Trophoblast cell (in vitro differentiated cells and primary cell): ENCODE results near the gene DHRS7.

ENCODE experiments used
- DNase-seq, 2 donors: peaks; one replicate each; pipeline ENCODE4 v3.0.0-alpha.2; 2016
- H2AFZ ChIP-seq: 2 replicates; pipeline ENCODE4 v1.6.1; 2013; ENCODE audit warnings: low read length, moderate library complexity, mild to moderate bottlenecking; ENCODE audit not compliant: insufficient read depth, poor library complexity
- H2AK5ac ChIP-seq: 2 replicates; pipeline ENCODE4 v1.6.1; 2013; ENCODE audit warnings: mild to moderate bottlenecking, low read length
- H2BK120ac ChIP-seq: 2 replicates; pipeline ENCODE4 v1.6.1; 2013; ENCODE audit warnings: low read length, mild to moderate bottlenecking, moderate library complexity; ENCODE audit not compliant: insufficient read depth, poor library complexity
- H2BK12ac ChIP-seq: 2 replicates; pipeline ENCODE4 v1.6.1; 2013; ENCODE audit warnings: mild to moderate bottlenecking, low read length, moderate library complexity
- H2BK5ac ChIP-seq: 2 replicates; pipeline ENCODE4 v1.6.1; 2013; ENCODE audit warnings: low read length, low read depth, moderate library complexity, mild to moderate bottlenecking; ENCODE audit not compliant: poor library complexity
- H3K14ac ChIP-seq: 2 replicates; pipeline ENCODE4 v1.6.1; 2013; ENCODE audit warnings: mild to moderate bottlenecking, low read length
- H3K18ac ChIP-seq: 2 replicates; pipeline ENCODE4 v1.6.1; 2013; ENCODE audit warnings: mild to moderate bottlenecking, low read length
- H3K23ac ChIP-seq: 2 replicates; pipeline ENCODE4 v1.6.1; 2013; ENCODE audit warnings: low read length
- H3K27ac ChIP-seq: 2 replicates; pipeline ENCODE4 v1.5.1; 2013; ENCODE audit warnings: low read depth, mild to moderate bottlenecking, inconsistent platforms, low read length, moderate library complexity
- H3K27me3 ChIP-seq: 2 replicates; pipeline ENCODE4 v1.6.1; 2013; ENCODE audit warnings: inconsistent platforms, mild to moderate bottlenecking, low read length, moderate library complexity; ENCODE audit not compliant: insufficient read depth
- H3K36me3 ChIP-seq, 2 experiments: 1 replicate in 1 of 2; 2 replicates in 1 of 2; pipeline ENCODE4 v1.6.1; 2013; ENCODE audit warnings: low read length in 2 of 2, mild to moderate bottlenecking in 2 of 2, moderate library complexity in 1 of 2; ENCODE audit not compliant: insufficient read depth in 2 of 2, control insufficient read depth in 1 of 2
- H3K4ac ChIP-seq: 2 replicates; pipeline ENCODE4 v1.6.1; 2013; ENCODE audit warnings: low read depth, mild to moderate bottlenecking, low read length, moderate library complexity
- H3K4me1 ChIP-seq, 2 experiments: 1 replicate in 1 of 2; 2 replicates in 1 of 2; pipeline ENCODE4 v1.6.1; 2013; ENCODE audit warnings: low read length in 2 of 2, mild to moderate bottlenecking in 2 of 2, moderate library complexity in 1 of 2; ENCODE audit not compliant: insufficient read depth in 2 of 2, control insufficient read depth in 1 of 2
- H3K4me2 ChIP-seq: 2 replicates; pipeline ENCODE4 v1.6.1; 2013; ENCODE audit warnings: inconsistent platforms, mild to moderate bottlenecking, low read length, moderate library complexity
- H3K4me3 ChIP-seq: 2 replicates; pipeline ENCODE4 v1.5.1; 2013; ENCODE audit warnings: mild to moderate bottlenecking, low read depth, low read length, inconsistent platforms
- H3K79me1 ChIP-seq: one replicate; pipeline ENCODE4 v1.6.1; 2013; ENCODE audit warnings: low read length
- H3K79me2 ChIP-seq: 2 replicates; pipeline ENCODE4 v1.6.1; 2013; ENCODE audit warnings: low read length, mild to moderate bottlenecking; ENCODE audit not compliant: control insufficient read depth, insufficient read depth, poor library complexity
- H3K9ac ChIP-seq: 2 replicates; pipeline ENCODE4 v1.6.1; 2013; ENCODE audit warnings: mild to moderate bottlenecking, low read length
- H3K9me3 ChIP-seq: 2 replicates; pipeline ENCODE4 v1.6.1; 2013; ENCODE audit warnings: low read depth, mild to moderate bottlenecking, control low read depth, inconsistent platforms, low read length; ENCODE audit not compliant: insufficient read depth
- H4K12ac ChIP-seq: 2 replicates; pipeline ENCODE4 v1.6.1; 2013; ENCODE audit warnings: low read depth, mild to moderate bottlenecking, low read length, moderate library complexity
- H4K8ac ChIP-seq: 2 replicates; pipeline ENCODE4 v1.6.1; 2013; ENCODE audit warnings: low read depth, mild to moderate bottlenecking, low read length, moderate library complexity
- H4K91ac ChIP-seq: one replicate; pipeline ENCODE4 v1.6.1; 2013; ENCODE audit warnings: low read depth, mild to moderate bottlenecking, low read length, moderate library complexity
- WGBS: extraction: QIAGEN DNeasy Blood & Tissue Kit; methylation state at CpG from one replicate; pipeline ENCODE4 v1.1.7; 2013; ENCODE audit warnings: missing lambda C conversion rate; ENCODE audit not compliant: insufficient read length, insufficient coverage; ENCODE audit errors: extremely low coverage; 5-methylcytosine and 5-hydroxymethylcytosine counted together

DHRS7 gene

DNA sequence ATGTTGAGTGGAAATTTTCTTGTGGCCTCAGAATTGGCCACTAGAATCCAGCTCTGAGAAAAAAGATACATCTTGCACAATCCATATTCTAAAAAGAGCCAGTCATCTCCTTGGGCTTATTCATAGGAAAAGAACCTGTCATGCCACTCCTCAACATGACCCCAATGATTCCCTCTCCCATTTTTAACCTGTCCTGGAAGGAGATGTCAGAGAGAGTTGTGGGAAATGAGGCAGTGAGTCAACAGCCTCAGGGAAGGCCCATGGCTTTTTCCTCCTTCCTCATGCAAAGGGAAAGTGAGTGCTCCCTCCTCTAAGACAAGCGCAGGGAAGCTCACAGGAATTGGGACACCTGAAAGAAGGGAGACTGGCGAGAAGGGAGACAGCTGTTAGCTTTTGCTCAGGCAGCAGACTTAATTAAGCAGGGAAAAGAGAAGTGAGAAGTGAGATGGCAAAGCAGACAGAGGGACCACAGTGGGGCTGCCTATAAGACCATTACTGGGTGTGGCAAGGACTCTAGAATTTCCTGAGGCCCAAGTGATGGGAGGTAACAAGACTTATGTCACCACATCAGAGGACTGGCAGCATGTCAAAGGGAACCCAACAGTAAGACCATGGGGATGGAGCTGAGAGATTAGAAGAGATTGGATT, 10.2 kb upstream of the DHRS7 start:
- no peak overlapping the region for H3K9ac ChIP-seq
- no peak overlapping the region for H3K18ac ChIP-seq
- H3K4ac ChIP-seq = no peak overlapping the region
- no peak overlapping the region for H2BK5ac ChIP-seq
- H2BK12ac ChIP-seq = no peak overlapping the region
- H3K79me1 ChIP-seq = no peaks in the 10 kb centered on the region
- H3K4me1 ChIP-seq = no peaks in the 10 kb centered on the region
- H3K27ac ChIP-seq = no peak overlapping the region
- WGBS = no CpG with 5 or more reads among the region's 2 CpGs
- no peak overlapping the region for H3K4me2 ChIP-seq
- H3K79me2 ChIP-seq = no peaks in the 10 kb centered on the region
- no peak overlapping the region for H3K4me3 ChIP-seq
- no peaks in the 10 kb centered on the region for H3K27me3 ChIP-seq
- no peaks in the 10 kb centered on the region for H3K36me3 ChIP-seq
- peak; percentile 75 to 76 for DNase-seq
- H2AK5ac ChIP-seq = no peak overlapping the region
- no peak overlapping the region for H3K14ac ChIP-seq
- no peak overlapping the region for H4K91ac ChIP-seq
- H3K9me3 ChIP-seq = no peaks in the 10 kb centered on the region
- no peak overlapping the region for H4K8ac ChIP-seq
- no peak overlapping the region for H2BK120ac ChIP-seq
- H4K12ac ChIP-seq = no peak overlapping the region
- H3K23ac ChIP-seq = no peak overlapping the region
- H2AFZ ChIP-seq = no peak overlapping the region

DNA sequence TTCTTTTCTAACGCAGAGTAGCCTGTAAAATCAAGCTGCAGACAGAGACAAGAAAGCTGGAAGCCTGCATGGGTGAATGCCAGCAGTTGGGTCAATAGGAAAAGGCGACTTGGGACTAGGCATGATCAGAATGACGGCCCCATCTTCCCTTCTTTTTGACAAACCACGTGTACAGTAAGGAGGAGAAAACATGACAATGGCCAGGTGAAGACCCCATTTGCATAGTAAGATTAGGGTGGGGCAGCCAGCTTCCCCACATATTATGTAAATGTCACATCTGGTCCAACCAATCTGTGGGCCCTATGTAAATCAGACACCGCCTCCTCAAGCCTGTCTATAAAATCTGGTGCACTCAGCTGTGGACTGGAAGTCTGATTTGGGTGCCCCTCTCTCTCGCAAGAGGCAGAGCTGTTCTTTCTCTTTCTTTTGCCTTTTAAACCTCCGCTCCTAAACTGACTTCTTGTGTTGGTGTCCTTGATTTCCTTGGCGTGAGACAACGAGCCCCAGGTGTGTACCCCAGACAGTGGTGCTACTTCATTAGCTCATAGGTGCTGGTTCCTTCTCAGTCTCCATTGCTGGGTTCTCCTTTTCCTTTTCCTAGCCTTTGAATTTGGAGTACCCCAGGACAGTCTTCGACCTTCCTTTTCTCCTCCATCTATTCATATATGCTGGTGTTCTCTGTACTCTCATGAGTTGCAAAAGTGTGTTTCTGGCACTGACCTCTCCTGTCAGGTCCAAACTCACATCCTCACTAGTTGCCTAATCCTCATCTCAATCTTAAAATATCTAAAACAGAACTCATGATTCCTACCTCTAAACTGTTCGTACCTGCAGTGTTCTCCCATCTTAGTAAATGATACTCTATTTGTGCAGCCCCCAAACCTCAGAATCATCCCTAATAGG, 9.4 kb upstream of the DHRS7 start:
- Histone ChIP-seq H3K27ac (no peak overlapping the region), H3K9ac (no peak overlapping the region), H3K4me3 (no peak overlapping the region), H3K79me2 (no peaks in the 10 kb centered on the region), H2AFZ (no peak overlapping the region), H4K12ac (no peak overlapping the region), H3K4ac (no peak overlapping the region), H4K8ac (no peak overlapping the region), H3K79me1 (no peaks in the 10 kb centered on the region), H3K18ac (no peak overlapping the region), H3K36me3 (no peaks in the 10 kb centered on the region), H2BK12ac (no peak overlapping the region), H2AK5ac (no peak overlapping the region), H3K4me1 (no peaks in the 10 kb centered on the region), H3K23ac (no peak overlapping the region), H2BK120ac (no peak overlapping the region), H2BK5ac (no peak overlapping the region), H3K14ac (no peak overlapping the region), H3K9me3 (no peaks in the 10 kb centered on the region), H3K4me2 (no peak overlapping the region), H4K91ac (no peak overlapping the region), H3K27me3 (no peaks in the 10 kb centered on the region)
- no CpG with 5 or more reads among the region's 11 CpGs for WGBS
- no peak for DNase-seq

DNA sequence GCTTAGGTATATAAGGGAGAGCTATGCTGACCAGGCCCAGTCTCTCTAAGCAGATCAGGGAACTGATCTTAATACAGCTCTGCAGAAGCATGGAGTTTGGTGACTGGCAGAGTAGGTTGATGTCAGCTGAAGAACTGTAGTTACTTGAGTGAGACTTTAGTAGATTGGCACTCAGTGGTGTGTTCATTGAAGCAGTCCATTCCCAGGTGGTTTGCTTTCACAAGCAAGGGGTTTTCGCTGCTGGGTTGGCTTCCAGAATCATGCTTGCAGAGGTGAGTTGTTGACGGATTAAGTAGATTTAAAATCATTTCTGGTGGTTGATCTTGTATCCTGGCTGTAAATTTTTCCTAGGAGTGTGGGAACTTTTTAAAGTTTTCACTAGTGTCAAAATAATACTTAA, 6.5 kb upstream of the DHRS7 start:
- no peaks in the 10 kb centered on the region for H3K9me3 ChIP-seq
- H3K18ac ChIP-seq = no peak overlapping the region
- no peaks in the 10 kb centered on the region for H3K36me3 ChIP-seq
- no peak overlapping the region for H3K9ac ChIP-seq
- no peaks in the 10 kb centered on the region for H3K27me3 ChIP-seq
- H3K4me2 ChIP-seq = no peak overlapping the region
- H3K79me2 ChIP-seq = no peaks in the 10 kb centered on the region
- no peak overlapping the region for H2BK12ac ChIP-seq
- H4K8ac ChIP-seq = no peak overlapping the region
- no peak overlapping the region for H3K27ac ChIP-seq
- no peak overlapping the region for H3K14ac ChIP-seq
- no peak overlapping the region for H4K91ac ChIP-seq
- no peak overlapping the region for H2BK5ac ChIP-seq
- no peak overlapping the region for H3K4me3 ChIP-seq
- H2AFZ ChIP-seq = no peak overlapping the region
- no peak for DNase-seq
- H3K79me1 ChIP-seq = no peaks in the 10 kb centered on the region
- WGBS = no CpG with 5 or more reads among the region's 2 CpGs
- no peak overlapping the region for H2AK5ac ChIP-seq
- H4K12ac ChIP-seq = no peak overlapping the region
- no peaks in the 10 kb centered on the region for H3K4me1 ChIP-seq
- no peak overlapping the region for H3K23ac ChIP-seq
- no peak overlapping the region for H2BK120ac ChIP-seq
- no peak overlapping the region for H3K4ac ChIP-seq

DNA sequence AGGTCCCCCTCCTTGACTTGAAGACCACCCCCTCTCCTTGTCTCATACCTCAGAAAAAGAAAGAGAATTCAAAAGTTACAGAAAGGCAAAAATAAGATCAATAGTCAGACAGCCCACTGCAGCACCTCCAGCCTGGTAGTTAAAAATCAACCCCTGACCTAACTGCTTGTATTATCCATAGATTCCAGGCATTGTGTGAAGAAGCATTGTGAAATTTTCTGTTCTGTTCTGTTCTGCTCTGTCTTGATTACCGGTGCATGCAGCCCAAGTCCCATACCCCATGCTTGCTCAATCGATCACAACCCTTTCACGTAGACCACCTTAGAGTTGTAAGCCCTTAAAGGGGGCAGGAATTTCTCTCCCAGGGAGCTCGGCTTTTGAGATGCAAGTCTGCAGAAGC, 5.8 kb upstream of the DHRS7 start:
- Histone ChIP-seq H3K4ac (no peak overlapping the region), H3K18ac (no peak overlapping the region), H3K9me3 (no peaks in the 10 kb centered on the region), H3K36me3 (no peaks in the 10 kb centered on the region), H3K27me3 (no peaks in the 10 kb centered on the region), H2AK5ac (no peak overlapping the region), H4K91ac (no peak overlapping the region), H2AFZ (no peak overlapping the region), H3K79me1 (no peaks in the 10 kb centered on the region), H3K14ac (no peak overlapping the region), H3K4me3 (no peak overlapping the region), H3K79me2 (no peaks in the 10 kb centered on the region), H4K8ac (no peak overlapping the region), H2BK5ac (no peak overlapping the region), H3K9ac (peak overlapping the region; percentile 53), H3K23ac (no peak overlapping the region), H2BK12ac (no peak overlapping the region), H4K12ac (no peak overlapping the region), H3K4me1 (no peaks in the 10 kb centered on the region), H3K27ac (no peak overlapping the region), H3K4me2 (no peak overlapping the region), H2BK120ac (no peak overlapping the region)
- no peak for DNase-seq
- WGBS = no CpG with 5 or more reads among the region's 4 CpGs
